ENCODE data around the gene LRRC63. TPM values are rescaled to one million over a fixed set of nuclear protein-coding genes. Genes with fewer than 3 reads are reported as not detected.

The LRRC63 gene
- total RNA-seq, 1 experiment from 2014 or later: 0.82 TPM

DNA sequence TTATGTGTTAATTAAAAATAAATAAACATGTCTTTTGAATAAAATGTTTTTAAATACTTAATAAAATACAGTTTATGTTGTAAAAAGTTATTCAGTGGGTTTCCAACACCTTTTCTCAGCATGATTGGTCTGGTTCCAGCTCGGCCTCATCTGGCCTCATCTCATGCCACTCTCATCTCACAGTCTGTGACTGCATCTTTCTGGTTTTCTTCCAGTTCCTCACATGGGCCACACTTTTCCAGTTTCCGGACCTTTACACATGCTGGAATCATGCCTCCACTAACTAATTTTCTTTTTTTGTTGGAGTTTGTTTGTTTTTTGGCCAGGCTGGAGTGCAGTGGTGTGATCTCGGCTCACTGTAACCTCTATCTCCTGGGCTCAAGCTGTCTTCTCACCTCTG, 92.8 kb downstream of the LRRC63 start:
- TF ChIP-seq EZH2 (IDR thresholded peaks at IDR 0.05; ENCODE audit: borderline replicate concordance, low read depth, low read length, poor library complexity, severe bottlenecking): no peak
- no peak for TF ChIP-seq CTCF (conservative IDR thresholded peaks at IDR 0.05; ENCODE audit: low read depth, low read length)
- intact Hi-C loops (cut with micrococcal nuclease; ENCODE audit: unreplicated experiment): no loop called here

DNA sequence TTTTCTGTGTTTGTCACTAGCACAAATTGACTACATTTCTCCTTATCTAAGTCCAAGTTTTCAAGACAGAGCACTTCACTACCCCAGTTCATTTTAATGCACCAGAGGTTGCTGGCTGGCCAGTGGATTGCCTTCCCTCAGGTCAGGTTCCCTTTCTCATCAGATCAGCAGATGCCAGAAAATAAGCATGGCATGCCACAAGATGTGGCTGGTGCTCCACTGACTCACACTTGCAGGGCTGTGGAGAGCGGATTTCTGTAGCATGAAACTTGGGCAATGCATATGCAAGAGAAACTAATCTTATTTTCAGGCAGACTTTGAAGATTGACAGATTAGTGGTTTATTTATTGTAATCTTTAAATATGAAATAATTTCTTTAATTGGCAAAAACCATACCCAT, 95.8 kb downstream of the LRRC63 start:
- no peak for TF ChIP-seq EZH2 (IDR thresholded peaks at IDR 0.05; ENCODE audit: borderline replicate concordance, low read depth, low read length, poor library complexity, severe bottlenecking)
- TF ChIP-seq CTCF (conservative IDR thresholded peaks at IDR 0.05; ENCODE audit: low read depth, low read length): no peak
- Histone ChIP-seq H3K4me3 (ENCODE audit: low read depth, low read length, poor library complexity, severe bottlenecking) (no peak overlapping the region), H3K4me1 (ENCODE audit: insufficient read depth, low read length, poor library complexity, severe bottlenecking) (peaks cover 7% of the 10 kb centered on the region), H3K27me3 (replicated peaks; ENCODE audit: insufficient read depth, low read depth, low read length, poor library complexity) (no peaks in the 10 kb centered on the region), H3K9me3 (ENCODE audit: low read depth, low read length, poor library complexity, severe bottlenecking) (peaks cover 13% of the 10 kb centered on the region), H3K27ac (ENCODE audit: low read depth, low read length, poor library complexity, severe bottlenecking) (peak overlapping the region; percentile 38), H3K36me3 (ENCODE audit: insufficient read depth, low read length, poor library complexity, severe bottlenecking) (no peaks in the 10 kb centered on the region)
- DNase-seq (ENCODE audit: low spot score): peak; percentile 44
- intact Hi-C loops (cut with micrococcal nuclease; ENCODE audit: unreplicated experiment): loop anchor here (5.0 kb wide), 1 partner anchor 160 kb away; no protein-coding TSS in a partner anchor
- POLR2A ChIA-PET (ENCODE audit: low non-redundant PET): no interaction called here
- CTCF ChIA-PET: no interaction called here
- no TSS peak for BruUV-seq (replicated peaks)

More for the DNA sequence above, 92.8 kb downstream of the LRRC63 start:
- Histone ChIP-seq H3K27ac (ENCODE audit: low read depth, low read length, poor library complexity, severe bottlenecking) (no peak overlapping the region), H3K4me3 (ENCODE audit: low read depth, low read length, poor library complexity, severe bottlenecking) (no peak overlapping the region), H3K9me3 (ENCODE audit: low read depth, low read length, poor library complexity, severe bottlenecking) (peaks cover 10% of the 10 kb centered on the region), H3K36me3 (ENCODE audit: insufficient read depth, low read length, poor library complexity, severe bottlenecking) (no peaks in the 10 kb centered on the region), H3K4me1 (ENCODE audit: insufficient read depth, low read length, poor library complexity, severe bottlenecking) (peaks cover 7% of the 10 kb centered on the region), H3K27me3 (replicated peaks; ENCODE audit: insufficient read depth, low read depth, low read length, poor library complexity) (no peaks in the 10 kb centered on the region)
- BruUV-seq (replicated peaks): no TSS peak
- no peak for DNase-seq (ENCODE audit: low spot score)
- POLR2A ChIA-PET (ENCODE audit: low non-redundant PET): no interaction called here
- CTCF ChIA-PET: no interaction called here

DNA sequence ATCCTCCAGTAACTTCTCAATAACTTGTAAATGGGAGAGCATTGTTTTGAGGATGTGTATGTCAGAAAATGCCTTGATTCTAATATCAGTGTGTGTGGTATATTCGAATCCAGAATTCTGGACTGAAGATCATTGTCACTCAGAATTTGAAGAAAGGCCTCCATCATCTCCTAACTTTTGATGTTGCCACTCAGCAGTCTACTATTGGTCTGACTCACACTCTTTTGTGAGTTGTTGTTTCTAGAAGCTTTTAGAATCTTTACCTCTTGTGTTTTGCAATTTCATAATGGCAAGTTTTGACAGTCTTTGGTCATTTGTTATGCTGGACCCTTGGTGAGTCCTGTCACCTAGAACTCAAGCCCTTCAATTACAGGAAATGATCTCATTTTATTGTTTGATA, 98.3 kb downstream of the LRRC63 start:
- intact Hi-C loops (cut with micrococcal nuclease; ENCODE audit: unreplicated experiment): no loop called here
- H3K9me3 ChIP-seq (ENCODE audit: low read depth, low read length, poor library complexity, severe bottlenecking): peaks cover 9% of the 10 kb centered on the region
- H3K27me3 ChIP-seq (replicated peaks; ENCODE audit: insufficient read depth, low read depth, low read length, poor library complexity): no peaks in the 10 kb centered on the region
- no TSS peak for BruUV-seq (replicated peaks)
- no peak for TF ChIP-seq EZH2 (IDR thresholded peaks at IDR 0.05; ENCODE audit: borderline replicate concordance, low read depth, low read length, poor library complexity, severe bottlenecking)
- no peak for TF ChIP-seq CTCF (conservative IDR thresholded peaks at IDR 0.05; ENCODE audit: low read depth, low read length)
- H3K27ac ChIP-seq (ENCODE audit: low read depth, low read length, poor library complexity, severe bottlenecking): no peak overlapping the region
- no peak for DNase-seq (ENCODE audit: low spot score)
- no peaks in the 10 kb centered on the region for H3K36me3 ChIP-seq (ENCODE audit: insufficient read depth, low read length, poor library complexity, severe bottlenecking)
- POLR2A ChIA-PET (ENCODE audit: low non-redundant PET): no interaction called here
- H3K4me3 ChIP-seq (ENCODE audit: low read depth, low read length, poor library complexity, severe bottlenecking): no peak overlapping the region
- CTCF ChIA-PET: no interaction called here
- peaks cover 7% of the 10 kb centered on the region for H3K4me1 ChIP-seq (ENCODE audit: insufficient read depth, low read length, poor library complexity, severe bottlenecking)

All from A673 (cell line).